Stimulated activated CD8-positive, alpha-beta memory T cell treated with anti-CD3 and anti-CD28 coated beads, Interleukin-7, amount 100 ng/mL, for 1 hour (primary cell): ENCODE data around the gene TEX48.

Experiments
- DNase-seq, 2 donors: peaks; one replicate each; pipeline ENCODE4 v3.0.0-alpha.2; 2020; ENCODE audit warnings: low read depth in 2 of 2

The TEX48 gene

GRCh38 chr9:114666851-114667250 is 15.1 kb downstream of the TEX48 start:
- DNase-seq = no peak

- no peak for DNase-seq
These were observed 15.6 kb downstream of the TEX48 start for GRCh38 chr9:114666401-114666800.

GRCh38 chr9:114664181-114664580 is 17.8 kb downstream of the TEX48 start:
- DNase-seq = no peak

GRCh38 chr9:114662081-114662989 is 19.7 kb downstream of the TEX48 start:
- DNase-seq = peak; percentile 6 to 39

GRCh38 chr9:114657705-114658104 is 24.3 kb downstream of the TEX48 start, which contains the start of gene TEX53:
Gene TEX53 (minus strand): TSS chr9:114657805. CDS start chr9:114657774, 31 bp downstream.
- DNase-seq = no peak

GRCh38 chr9:114656301-114656700 is 25.7 kb downstream of the TEX48 start:
- no peak for DNase-seq

GRCh38 chr9:114655689-114656088 is 26.3 kb downstream of the TEX48 start:
- no peak for DNase-seq

- DNase-seq = peak; percentile 50 to 72
These were observed 28.3 kb downstream of the TEX48 start for GRCh38 chr9:114653556-114654159.

GRCh38 chr9:114652776-114653555 is 29.0 kb downstream of the TEX48 start:
- DNase-seq = no peak

GRCh38 chr9:114643896-114644295 is 38.1 kb downstream of the TEX48 start:
- DNase-seq = no peak

GRCh38 chr9:114643001-114643400 is 39.0 kb downstream of the TEX48 start:
- no peak for DNase-seq

GRCh38 chr9:114641967-114642366 is 40.0 kb downstream of the TEX48 start:
- DNase-seq = no peak

GRCh38 chr9:114638404-114638803 is 43.6 kb downstream of the TEX48 start:
- no peak for DNase-seq

GRCh38 chr9:114634387-114634786 is 47.6 kb downstream of the TEX48 start:
- DNase-seq = no peak

GRCh38 chr9:114633438-114634089 is 48.4 kb downstream of the TEX48 start:
- DNase-seq = no peak

GRCh38 chr9:114631166-114631565 is 50.8 kb downstream of the TEX48 start:
- no peak for DNase-seq

GRCh38 chr9:114629563-114630090 is 52.4 kb downstream of the TEX48 start:
- DNase-seq = no peak

- no peak for DNase-seq
These were observed 54.4 kb downstream of the TEX48 start for GRCh38 chr9:114627553-114627952.

- DNase-seq = no peak
These were observed 55.5 kb downstream of the TEX48 start for GRCh38 chr9:114626415-114627020.

- DNase-seq = no peak
These were observed 57.3 kb downstream of the TEX48 start for GRCh38 chr9:114624677-114625076.

GRCh38 chr9:114621975-114622609 is 59.9 kb downstream of the TEX48 start:
- no peak for DNase-seq
